Osteoblast (primary cell): ENCODE measurements around the gene ONECUT1. TPM values are rescaled to one million over a fixed set of nuclear protein-coding genes. Genes with fewer than 3 reads are reported as not detected.
"Not testable (repeated sequence)": the region's sequence is repeated elsewhere in the genome, so short reads cannot be mapped to it uniquely, and the experiment has no call there.

Source experiments
- DNase-seq: peaks from one replicate; pipeline ENCODE4 v3.0.0; 2011; ENCODE audit warnings: low spot score, mixed read lengths; ENCODE audit not compliant: insufficient read length; ENCODE audit errors: missing footprints
- H2AFZ ChIP-seq: 2 replicates; pipeline ENCODE4 v1.6.0; 2011; ENCODE audit warnings: mild to moderate bottlenecking, low read length
- H3K27ac ChIP-seq: 2 replicates; pipeline ENCODE4 v1.5.1; 2011; ENCODE audit warnings: mild to moderate bottlenecking, low read depth, low read length, moderate library complexity
- H3K27me3 ChIP-seq: 2 replicates; pipeline ENCODE4 v1.6.0; 2012; ENCODE audit warnings: mild to moderate bottlenecking, control low read depth, inconsistent platforms, low read length, moderate library complexity; ENCODE audit not compliant: insufficient read depth
- H3K36me3 ChIP-seq: 2 replicates; pipeline ENCODE4 v1.5.1; 2011; ENCODE audit warnings: mild to moderate bottlenecking, low read length, control low read depth, moderate library complexity; ENCODE audit not compliant: insufficient read depth
- H3K4me1 ChIP-seq: 2 replicates; pipeline ENCODE4 v1.5.1; 2011; ENCODE audit warnings: mild to moderate bottlenecking, low read length, control low read depth, moderate library complexity; ENCODE audit not compliant: insufficient read depth
- H3K4me2 ChIP-seq: 2 replicates; pipeline ENCODE4 v1.6.0; 2011; ENCODE audit warnings: mild to moderate bottlenecking, low read length; ENCODE audit not compliant: insufficient read depth
- H3K4me3 ChIP-seq: fragments of 200-600 bp; sonication (generic); 3 replicates; pipeline ENCODE4 v1.5.1; 2012; ENCODE audit warnings: mild to moderate bottlenecking, low read length, inconsistent platforms; ENCODE audit not compliant: insufficient read depth
- H3K79me2 ChIP-seq: 2 replicates; pipeline ENCODE4 v1.6.0; 2012; ENCODE audit warnings: mild to moderate bottlenecking, low read length, control low read depth, inconsistent platforms; ENCODE audit not compliant: insufficient read depth
- H3K9me3 ChIP-seq: 2 replicates; pipeline ENCODE4 v1.5.1; 2011; ENCODE audit warnings: low read depth, low read length, control low read depth
- H4K20me1 ChIP-seq: 2 replicates; pipeline ENCODE4 v1.6.0; 2012; ENCODE audit warnings: mild to moderate bottlenecking, low read length, control low read depth; ENCODE audit not compliant: insufficient read depth
- total RNA-seq: library from RNA; depleted of rRNA; stranded (reverse); fragments of >200 nt; gene quantifications from 2 replicates; pipeline ENCODE4 v1.2.3, GENCODE V29; 2012
- TF ChIP-seq, protein P1 (sequence below): IDR thresholded peaks from 2 replicates; pipeline ENCODE4 v1.5.1; 2011; ENCODE audit warnings: mild to moderate bottlenecking, low read depth, low read length, moderate library complexity; ENCODE audit errors: extremely low read depth

ONECUT1 gene
- total RNA-seq, 1 donor: not detected

DNA sequence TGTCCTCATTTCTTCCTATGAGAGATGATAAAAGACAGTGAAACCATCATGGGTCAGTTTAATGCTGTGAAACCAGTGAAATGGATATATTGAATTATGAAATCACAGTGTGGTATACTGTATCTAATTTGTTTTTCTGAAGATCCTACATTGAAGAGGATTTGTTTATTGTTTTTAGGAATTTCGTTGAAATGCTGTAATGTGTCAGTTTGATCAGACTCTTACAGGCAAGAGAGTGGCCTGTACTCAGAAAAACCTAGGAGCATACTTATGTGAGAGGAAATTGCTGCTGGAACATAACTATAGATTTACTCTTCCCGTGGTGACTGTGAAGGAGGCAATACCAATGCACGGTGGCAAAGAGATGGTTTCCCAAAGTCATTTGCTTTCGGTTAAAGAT is 29.1 kb upstream of the ONECUT1 start:
- Histone ChIP-seq H3K36me3 (no peaks in the 10 kb centered on the region), H3K79me2 (no peaks in the 10 kb centered on the region), H4K20me1 (no peaks in the 10 kb centered on the region), H3K27ac (no peak overlapping the region), H3K27me3 (no peaks in the 10 kb centered on the region), H3K4me2 (no peak overlapping the region), H3K9me3 (no peaks in the 10 kb centered on the region), H3K4me3 (no peak overlapping the region), H3K4me1 (no peaks in the 10 kb centered on the region), H2AFZ (no peak overlapping the region)
- TF ChIP-seq, protein P1, sequence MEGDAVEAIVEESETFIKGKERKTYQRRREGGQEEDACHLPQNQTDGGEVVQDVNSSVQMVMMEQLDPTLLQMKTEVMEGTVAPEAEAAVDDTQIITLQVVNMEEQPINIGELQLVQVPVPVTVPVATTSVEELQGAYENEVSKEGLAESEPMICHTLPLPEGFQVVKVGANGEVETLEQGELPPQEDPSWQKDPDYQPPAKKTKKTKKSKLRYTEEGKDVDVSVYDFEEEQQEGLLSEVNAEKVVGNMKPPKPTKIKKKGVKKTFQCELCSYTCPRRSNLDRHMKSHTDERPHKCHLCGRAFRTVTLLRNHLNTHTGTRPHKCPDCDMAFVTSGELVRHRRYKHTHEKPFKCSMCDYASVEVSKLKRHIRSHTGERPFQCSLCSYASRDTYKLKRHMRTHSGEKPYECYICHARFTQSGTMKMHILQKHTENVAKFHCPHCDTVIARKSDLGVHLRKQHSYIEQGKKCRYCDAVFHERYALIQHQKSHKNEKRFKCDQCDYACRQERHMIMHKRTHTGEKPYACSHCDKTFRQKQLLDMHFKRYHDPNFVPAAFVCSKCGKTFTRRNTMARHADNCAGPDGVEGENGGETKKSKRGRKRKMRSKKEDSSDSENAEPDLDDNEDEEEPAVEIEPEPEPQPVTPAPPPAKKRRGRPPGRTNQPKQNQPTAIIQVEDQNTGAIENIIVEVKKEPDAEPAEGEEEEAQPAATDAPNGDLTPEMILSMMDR: no peak
- no peak for DNase-seq

DNA sequence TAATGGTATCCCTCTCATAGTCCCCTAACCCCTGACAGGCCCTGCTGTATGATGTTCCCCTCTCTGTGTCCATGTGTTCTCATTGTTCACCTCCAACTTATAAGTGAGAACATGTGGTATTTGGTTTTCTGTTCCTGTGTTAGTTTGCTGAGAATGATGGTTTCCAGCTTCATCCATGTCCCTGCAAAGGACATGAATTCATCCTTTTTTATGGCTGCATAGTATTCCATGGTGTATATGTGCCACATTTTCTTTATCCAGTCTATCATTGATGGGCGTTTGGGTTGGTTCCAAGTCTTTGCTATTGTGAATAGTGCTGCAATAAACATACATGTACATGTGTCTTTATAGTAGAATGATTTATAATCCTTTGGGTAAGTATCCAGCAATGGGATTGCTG is 25.8 kb upstream of the ONECUT1 start:
- DNase-seq: not testable (repeated sequence)

DNA sequence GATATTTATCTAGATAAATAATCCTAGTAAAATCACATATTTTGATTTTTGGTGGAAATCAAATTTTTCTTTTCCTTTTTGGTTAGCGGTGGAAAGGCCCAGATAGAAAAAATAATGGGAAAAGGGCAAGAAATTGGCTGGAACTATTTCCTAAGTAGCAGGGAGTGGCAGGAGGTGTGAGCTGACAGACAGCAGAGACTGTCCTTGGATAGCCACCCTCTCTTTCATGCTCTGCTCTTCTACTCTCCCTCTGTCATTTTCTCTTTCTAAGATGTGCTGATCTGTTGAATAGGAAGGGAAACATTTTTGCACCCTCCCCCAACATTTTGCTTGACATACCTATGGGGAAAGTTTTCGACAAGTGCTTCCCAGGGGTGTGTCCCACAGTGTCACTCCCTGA is 18.9 kb upstream of the ONECUT1 start:
- no peak for DNase-seq
- Histone ChIP-seq H3K4me2 (no peak overlapping the region), H4K20me1 (no peaks in the 10 kb centered on the region), H3K9me3 (no peaks in the 10 kb centered on the region), H3K4me1 (no peaks in the 10 kb centered on the region), H3K27ac (no peak overlapping the region), H3K36me3 (no peaks in the 10 kb centered on the region), H3K79me2 (no peaks in the 10 kb centered on the region), H2AFZ (no peak overlapping the region), H3K4me3 (no peak overlapping the region), H3K27me3 (peaks cover 41% of the 10 kb centered on the region)
- TF ChIP-seq, protein P1: no peak

More for the DNA sequence above, 25.8 kb upstream of the ONECUT1 start:
- H3K36me3 ChIP-seq, H3K27ac ChIP-seq, H4K20me1 ChIP-seq, H3K27me3 ChIP-seq, H3K4me2 ChIP-seq, H2AFZ ChIP-seq, H3K4me3 ChIP-seq, H3K79me2 ChIP-seq, H3K4me1 ChIP-seq, H3K9me3 ChIP-seq: not testable (repeated sequence)

DNA sequence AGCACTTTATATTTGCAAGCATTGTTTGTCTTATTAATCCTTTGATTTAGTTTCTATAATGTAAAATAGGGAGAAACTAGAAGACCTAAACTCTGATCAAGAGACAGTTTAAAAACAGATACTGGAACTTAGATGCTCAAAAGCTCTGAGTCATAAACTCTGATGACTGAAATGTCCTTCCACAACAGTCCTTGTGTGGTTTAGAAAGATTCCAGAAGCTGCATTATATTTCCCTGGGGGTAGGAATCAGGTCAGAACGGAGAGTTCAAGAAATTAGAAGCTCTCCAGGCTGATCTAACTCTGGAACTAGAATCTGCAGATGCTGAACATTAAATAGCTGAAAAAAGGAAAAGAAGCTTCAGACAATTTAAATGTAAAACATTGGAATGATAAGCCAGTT is 18.3 kb upstream of the ONECUT1 start:
- TF ChIP-seq, protein P1: no peak
- H3K79me2 ChIP-seq: no peaks in the 10 kb centered on the region
- H3K27me3 ChIP-seq: peaks cover 47% of the 10 kb centered on the region
- no peaks in the 10 kb centered on the region for H3K36me3 ChIP-seq
- no peaks in the 10 kb centered on the region for H3K4me1 ChIP-seq
- DNase-seq: no peak
- no peaks in the 10 kb centered on the region for H4K20me1 ChIP-seq
- H3K9me3 ChIP-seq: no peaks in the 10 kb centered on the region
- H2AFZ ChIP-seq: no peak overlapping the region
- no peak overlapping the region for H3K4me3 ChIP-seq
- no peak overlapping the region for H3K27ac ChIP-seq
- H3K4me2 ChIP-seq: no peak overlapping the region
